RKO (cell line): ENCODE results near the gene RASGEF1C.

Experiments used
- DNase-seq: peaks from one replicate; pipeline ENCODE4 v3.0.0-alpha.2; 2016; ENCODE audit warnings: low spot score

Gene RASGEF1C

DNA sequence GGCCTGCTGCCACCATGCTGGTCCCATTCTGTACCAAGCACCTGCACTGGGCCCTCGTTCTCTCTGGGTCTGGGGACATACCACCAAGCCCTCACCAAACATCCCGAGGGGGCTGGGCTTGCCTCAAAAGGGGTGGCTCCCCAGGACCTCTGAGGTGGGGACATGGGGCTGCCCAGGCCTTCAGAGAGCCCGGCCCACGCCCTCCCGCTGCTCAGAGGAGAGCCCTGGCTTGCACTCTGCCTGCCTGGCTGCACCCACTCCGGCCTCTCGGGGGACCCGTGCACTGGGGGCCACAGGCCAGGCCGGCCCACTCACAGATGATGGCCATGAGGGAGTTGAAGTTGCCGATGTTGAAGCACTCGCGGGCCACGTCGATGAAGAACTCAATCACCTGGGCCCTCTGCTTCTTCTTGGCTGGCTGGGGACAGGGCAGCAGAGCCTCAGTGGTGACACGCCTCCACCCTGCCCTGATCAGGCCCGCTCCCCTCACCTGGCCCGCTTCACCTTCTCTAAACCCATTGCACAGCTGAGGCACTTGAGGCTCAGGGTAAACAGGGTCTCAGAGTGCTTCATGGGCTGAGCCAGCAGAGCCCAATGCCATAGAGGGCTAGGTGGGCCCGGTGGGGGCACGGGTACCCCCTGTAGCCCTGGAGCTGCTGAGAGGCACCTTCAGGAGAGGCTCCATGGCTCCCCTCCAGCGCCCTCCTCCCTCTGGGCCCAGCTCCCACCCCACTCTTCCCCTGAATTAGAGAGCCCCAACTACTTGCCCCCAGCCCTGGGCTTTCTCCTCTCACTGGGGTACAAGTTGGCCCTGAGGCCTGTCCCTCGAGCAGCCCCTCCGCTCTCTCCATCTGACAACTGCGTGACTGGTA, 89.7 kb downstream of the RASGEF1C start:
- DNase-seq: no peak

DNA sequence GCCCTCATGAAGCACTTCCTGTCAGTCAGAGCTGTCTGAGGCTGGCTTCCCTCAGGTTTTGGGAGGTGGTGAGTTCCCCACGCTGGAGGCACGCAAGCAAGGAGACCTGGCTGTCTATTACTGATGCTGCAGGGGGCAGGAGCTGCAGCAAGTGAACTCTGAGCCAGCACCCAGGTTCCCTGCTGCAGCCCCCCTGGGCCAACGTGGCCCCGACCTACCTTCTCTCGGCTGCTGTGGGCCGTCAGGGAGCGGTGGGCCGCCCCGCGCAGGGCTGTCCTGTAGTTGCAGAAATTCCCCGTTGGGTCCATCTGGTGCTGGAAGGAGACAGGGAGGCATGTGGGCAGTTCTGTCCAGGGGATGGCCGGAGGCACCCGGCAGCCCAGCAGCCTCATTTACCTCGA, 90.6 kb downstream of the RASGEF1C start:
- no peak for DNase-seq

DNA sequence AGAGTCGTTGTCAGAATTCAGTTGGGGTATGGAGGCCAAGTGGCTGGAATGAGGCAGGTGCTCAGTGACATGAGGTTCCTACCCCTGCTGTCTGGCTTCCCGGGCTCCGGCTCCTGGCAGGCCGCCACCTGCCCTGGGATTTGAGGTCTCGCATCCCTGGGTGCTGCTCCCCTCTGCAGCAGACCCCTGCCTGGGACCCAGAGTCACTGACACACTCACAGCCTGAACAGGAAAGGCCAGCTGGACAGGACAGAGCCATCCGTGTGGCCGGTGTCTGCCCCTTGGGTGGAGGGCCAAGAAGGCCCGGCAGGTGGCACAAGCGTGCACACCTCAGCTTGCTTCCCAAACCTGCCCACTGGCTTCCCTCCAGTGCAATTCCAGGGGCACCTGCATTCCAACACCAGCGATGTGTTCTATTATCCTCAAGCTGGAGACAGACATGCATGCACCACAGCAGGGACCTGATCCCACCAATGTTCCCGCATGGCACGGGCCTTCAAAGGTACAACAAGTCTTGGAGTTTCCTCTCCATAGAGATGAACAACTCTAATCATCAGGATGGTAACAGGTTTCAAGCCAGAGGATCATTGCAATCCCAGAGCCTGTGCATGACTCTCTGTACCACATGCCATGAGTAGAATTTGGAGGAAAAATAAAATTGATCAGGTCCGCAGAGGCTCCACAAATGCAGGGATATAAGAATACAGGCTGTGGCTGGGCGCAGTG, 91.8 kb downstream of the RASGEF1C start:
- DNase-seq: no peak

DNA sequence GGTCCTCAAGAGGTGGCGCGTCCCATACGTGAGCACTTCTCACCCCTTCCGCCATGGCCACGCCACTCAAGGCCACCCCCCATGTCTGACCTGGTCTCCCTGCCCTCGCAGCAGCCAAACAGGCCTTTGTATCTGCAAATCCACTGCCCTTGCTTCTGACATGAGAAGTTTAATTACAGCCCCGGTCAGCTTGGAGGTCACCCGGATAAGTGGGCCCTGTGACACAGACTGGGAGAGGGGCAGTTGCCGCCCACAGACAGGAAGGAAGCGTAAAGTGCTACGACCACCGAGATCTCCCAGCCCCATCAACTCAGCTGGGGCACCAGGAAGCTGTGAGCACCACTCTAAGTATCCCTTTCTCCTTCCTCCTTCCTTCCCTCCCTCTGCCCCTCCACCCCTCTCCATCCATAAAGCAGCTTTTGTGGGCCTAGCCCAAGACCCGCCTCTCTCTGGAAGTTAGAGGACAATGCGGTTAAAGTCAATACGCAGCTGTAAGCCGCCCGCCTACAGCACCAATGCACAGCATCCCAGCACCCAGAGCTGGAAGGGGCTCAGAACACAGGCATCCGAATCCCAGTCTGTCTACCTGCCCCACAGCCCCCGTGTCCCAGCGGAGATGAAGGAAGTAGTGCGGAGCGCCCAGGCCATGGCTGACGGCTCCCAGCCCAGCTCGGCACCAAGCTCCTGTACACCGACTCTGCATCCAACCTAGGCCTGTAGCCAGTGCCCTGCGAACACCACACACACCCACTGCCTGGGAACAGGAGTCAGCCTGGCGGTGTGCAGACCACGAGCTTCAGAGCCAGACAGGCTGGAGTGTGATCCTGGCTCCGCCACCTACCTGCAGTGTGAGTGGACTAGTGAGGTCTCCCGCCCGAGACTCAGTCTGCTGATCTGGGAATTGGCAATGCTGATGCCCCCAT, 92.7 kb downstream of the RASGEF1C start:
- DNase-seq: no peak

DNA sequence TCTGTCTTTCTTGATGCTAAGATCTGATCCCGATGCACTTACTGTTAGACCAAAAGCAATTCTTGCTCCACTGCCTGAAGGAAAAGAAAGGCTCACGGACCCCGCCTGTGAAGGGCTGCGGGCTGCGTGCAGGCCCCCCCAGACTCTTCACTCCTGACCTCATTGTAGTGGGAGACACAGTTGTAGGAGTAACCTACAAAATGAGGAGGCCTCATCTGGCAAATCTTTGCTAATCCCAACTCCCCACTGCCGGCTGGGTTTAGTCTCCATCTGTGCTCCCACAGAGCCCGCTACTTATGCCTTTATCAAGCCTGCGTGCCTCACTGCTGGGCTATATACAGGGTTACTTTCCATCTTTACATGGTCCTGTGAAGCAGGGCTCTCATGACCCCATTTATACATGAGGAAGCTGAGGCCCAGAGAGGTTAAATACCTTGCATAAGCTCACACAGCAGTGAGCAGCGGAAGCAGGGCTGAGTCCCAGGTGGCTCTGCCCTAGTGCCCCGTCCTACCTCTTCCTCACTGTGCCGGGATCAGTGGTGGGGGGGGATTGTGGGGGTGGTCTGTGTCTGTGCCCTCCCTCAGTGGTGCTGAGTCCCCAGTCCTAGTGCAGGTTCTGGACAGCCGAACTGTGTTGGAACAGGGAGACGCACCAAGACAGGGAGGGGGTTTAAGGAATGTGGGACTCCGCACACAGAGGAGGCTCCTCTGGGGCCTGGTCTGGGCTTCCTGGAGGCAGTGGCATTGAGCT, 93.5 kb downstream of the RASGEF1C start:
- DNase-seq: no peak

DNA sequence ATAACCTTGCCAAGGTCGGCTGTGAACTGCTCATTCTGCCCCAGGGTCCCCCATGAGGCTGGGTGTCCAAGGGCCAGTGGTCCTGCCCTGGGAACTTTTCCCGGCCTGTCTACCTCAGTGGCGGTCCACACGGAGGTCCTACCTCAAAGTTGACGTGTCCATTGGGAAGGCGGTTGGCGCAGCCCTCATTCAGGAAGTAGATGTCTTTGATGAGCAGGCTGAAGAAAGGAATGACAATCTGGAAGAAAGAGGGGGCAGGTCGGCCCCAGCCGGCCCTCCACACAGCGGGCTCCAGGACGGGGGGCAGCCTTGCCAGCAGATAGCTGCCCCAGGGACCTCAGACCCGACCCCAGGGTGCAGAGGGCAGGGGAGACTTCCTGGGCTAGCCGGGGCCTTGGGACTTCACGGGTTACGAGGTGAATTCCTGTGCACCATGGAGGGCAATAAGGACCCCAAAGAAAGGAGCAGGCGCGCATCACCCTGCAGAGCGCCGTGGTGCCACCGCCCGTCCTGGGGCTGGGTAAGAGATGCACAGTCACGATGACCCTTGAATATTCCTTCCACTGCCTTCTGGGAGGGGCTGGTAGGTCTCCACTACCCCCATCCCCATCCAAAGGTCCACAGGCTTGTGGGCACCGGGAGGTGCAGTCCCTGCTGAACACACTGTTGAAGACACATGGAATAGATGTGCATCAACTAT, 94.6 kb downstream of the RASGEF1C start:
- no peak for DNase-seq

DNA sequence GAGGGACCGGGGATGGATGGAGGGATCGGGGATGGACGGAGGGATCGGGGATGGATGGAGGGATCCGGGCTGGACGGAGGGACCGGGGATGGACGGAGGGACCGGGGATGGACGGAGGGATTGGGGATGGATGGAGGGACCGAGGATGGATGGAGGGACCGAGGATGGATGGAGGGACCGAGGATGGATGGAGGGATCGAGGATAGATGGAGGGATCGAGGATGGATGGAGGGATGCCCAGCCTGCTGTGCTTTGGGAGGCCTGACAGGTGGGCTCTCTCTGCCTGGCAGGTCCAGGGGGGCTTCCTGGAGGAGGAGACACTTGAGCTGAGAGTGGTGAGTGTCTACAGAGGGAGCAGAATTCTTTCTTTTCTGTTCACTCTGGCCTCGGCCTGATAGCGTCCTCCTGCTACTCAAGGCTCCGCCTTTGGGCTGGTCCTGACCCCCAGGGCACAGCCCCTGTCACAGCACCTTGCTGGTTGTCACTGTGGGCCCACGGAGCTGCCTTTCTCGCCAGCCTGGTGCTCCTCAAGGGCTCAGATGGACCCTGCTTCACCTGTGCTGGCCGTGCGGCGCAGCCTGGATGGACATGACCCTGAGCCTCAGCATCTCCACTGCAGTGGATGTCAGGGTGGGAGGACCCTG, 95.2 kb downstream of the RASGEF1C start:
- no peak for DNase-seq

DNA sequence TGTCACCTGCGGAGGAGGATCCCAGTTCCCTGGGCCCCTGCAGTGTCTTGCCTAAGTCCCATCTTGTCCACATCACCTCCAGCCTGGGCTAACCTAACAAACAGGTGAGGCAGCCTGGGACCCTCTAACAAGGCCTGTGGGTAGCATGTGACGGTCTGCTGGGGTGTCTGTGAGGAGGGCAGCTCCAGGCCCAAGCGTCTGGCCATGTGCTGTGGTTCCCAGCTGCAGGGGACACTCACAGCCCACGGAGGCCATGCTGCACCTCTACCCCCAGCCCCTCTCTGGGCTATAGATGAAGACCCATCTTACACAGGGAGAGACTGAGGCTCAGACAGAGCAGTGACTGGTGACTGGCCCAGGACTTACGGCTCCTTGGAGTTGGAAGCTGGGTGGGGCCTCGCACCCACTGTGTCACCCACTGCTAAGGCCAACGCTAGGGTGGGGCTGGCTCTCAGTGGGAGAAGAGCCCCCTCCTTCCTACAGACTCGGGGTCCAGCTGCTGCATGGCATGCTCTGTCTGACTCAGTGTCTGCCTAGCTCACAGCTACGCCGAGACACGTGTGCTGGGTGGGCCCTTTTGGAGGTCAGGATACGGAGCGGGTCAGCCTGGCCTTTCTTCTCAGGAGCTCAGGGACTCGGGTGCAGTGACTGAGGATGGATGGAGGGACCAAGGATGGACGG, 96.7 kb downstream of the RASGEF1C start:
- no peak for DNase-seq

DNA sequence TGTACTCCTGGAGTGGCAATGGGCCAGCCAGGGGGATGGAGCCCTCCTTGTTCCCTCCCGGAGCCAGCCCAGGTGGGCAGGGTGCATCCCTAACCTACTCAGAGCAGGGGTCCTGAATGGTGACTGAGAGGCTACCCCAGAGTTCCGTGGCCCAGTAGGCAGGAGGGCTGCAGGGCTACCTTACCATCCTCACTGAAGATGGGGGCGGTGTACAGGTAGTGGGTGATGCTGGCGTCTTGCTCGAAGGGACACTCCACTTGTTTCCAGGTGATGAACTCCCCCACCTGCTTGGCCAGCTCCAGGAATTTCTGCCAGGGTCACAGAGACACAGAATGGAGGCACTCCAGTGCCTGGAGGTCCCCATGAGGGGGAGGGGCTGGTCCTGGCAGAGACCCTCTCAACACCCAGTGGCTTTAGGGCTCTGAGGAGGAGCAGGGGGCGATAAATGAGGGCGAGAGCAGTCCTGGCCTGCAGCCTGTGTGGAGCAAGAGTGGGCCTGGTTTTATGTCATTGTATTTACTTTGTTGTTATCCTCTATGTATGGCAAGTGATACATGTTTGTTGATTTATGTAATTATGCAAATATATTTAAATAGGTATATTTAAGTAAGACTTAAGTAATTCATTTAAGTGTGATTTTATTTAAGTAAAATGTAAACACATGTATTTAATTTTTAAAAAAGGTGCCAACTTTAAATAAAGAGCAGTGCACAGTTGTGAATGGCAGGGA, 97.6 kb downstream of the RASGEF1C start:
- no peak for DNase-seq

DNA sequence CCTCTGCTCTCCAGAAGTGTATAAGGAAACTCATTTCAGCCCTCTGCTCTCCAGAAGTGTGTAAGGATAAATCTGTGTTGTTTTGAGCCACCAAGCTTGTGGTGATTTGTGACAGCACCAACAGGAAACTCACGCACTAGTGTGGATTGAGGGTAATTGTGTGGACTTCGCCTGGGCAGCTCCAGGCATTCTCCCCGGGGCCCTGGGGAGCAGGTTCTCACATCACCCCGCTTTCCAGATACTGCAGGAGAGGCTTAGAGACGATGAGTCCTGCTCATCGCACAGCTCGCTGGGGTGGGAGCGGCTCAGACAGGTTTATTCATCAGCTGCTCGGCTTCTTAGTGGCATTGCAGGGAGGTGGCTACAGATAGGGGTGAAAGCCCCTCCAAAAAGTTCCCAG, 99.1 kb downstream of the RASGEF1C start:
- no peak for DNase-seq

DNA sequence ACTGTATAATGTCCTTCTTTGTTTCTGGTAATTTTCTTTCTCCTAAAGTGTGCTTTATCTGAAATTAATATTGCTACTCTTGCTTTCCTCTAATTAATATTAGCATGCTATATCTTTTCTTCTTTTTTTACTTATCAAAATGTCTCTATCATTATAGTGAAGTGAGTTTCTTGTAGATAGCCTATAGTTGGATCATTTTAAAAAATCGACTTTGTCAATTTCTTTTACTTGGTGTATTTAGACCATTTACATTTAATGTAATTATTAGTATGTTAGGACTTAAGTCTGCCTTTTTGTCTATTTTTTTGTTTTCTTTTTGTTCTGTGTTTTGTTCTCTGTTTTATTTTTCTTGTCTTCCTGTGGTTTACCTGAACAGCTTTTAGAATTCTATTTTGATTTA, 102.0 kb downstream of the RASGEF1C start:
- DNase-seq: no peak

DNA sequence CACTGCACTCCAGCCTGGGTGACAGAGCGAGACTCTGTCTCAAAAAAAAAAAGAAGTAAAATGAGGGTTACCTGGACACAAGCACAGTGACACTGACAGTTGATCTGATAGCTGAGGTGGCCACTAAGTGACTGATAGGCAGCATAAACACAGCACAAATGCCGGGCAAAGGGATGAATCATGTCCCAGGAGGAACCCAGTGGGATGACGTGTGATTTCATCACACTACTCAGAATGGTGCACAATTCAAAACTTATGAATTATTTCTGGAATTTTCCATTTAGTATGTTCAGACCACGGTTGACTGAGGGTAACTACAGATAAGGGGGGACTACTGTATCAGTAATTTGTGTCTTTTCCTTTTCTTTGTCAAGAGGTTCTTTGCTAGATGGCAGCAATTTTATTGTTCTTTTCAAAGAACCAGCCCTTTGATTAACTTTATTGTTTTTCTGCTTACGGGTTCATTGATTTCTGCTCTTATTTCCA, 103.1 kb downstream of the RASGEF1C start:
- peak; percentile 47 for DNase-seq

DNA sequence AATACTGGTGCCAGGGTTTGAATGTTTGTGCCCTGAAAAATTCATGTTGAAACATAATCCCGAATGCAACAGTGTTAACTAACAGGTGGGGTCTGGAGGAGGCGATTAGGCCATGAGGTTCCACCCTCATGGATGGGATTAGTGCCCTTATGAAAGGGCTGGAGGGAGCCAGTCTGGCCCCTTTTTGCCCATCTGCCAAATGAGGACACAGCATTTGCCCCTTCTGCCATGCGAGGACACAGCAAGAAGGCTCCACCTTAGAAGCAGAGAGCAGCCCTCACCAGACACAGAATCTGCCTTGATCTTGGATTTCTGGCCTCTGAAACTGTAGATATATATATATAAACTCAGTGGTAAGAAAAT, 104.9 kb downstream of the RASGEF1C start:
- no peak for DNase-seq

DNA sequence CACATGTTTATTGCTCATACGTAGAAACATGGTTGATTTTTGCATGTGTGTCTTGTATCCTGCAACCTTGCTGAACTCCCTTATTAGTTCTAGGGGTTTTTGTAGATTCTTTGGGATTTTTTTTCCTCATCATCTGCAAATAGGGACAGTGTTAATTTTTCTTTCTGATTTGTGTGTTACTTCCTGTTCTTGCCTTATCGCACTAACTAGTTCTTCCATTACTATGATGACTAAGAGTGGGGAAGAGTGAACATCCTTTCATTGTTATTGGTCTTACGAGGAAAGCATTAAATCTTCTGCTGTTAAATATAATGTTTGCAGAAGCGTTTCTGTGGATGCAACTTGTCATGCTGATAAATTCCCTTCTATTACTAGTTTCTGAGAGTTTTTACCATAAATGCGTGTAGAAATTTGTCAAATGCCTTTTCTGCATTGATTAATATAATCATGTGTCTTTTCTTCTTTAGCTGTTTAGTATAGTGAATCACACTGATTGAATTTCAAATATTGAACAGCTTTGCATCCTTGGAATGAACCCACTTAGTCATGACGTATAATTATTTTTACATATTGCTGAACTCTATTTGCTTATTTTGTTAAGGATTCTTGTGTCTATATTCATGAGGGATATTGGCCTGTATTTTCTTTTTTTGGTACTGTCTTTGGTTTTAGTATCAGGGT, 105.4 kb downstream of the RASGEF1C start:
- DNase-seq: no peak

DNA sequence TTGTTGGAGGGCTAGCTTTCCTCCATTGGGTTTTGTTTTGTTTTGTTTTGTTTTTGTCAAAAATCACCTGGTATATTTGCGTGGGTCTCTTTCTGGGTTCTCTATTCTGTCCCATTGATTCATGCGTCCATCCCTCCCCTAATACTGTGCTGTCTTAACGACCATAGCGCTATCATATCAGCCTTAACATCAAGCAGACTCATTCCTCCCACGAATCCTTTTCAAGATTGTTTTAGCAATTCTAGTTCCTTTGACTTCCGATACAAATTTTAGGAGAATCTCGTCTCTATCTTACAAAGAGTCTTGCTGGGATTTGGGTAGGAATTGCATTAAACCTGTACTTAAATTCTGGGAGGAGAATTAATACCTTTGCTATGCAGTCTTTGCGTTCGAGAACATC, 106.4 kb downstream of the RASGEF1C start:
- DNase-seq: no peak

DNA sequence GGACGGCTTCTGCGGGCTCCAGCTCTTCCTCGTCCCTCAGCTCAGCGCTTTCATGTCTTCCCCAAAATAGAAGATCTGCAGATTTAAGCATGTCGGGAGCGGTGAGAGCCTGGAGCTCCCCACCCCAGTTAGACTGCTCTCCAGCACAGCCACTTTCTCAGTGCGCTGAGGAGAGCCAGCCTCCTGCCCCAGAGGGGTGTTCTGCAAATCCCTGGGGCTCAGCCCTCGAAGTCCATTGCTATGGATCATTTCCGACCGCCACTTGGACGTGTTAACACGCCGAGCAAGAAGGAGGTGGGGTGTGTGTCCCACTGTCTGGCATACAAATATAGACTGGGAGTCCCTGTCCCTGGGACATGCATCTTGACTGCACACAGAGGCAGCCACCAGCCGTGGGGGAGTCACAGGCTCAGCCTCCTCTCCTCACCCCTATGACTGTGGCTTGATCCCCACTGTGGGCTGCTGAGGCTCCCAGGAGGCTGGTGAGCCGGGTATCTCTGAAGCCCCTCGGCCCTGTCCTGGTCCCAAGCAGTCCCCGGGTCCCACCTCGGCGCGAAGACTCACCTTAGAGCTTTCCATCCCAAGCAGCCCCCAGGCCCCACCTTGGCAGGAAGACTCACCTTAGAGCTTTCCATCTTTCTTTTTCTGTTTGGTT, 107.4 kb downstream of the RASGEF1C start:
- no peak for DNase-seq

DNA sequence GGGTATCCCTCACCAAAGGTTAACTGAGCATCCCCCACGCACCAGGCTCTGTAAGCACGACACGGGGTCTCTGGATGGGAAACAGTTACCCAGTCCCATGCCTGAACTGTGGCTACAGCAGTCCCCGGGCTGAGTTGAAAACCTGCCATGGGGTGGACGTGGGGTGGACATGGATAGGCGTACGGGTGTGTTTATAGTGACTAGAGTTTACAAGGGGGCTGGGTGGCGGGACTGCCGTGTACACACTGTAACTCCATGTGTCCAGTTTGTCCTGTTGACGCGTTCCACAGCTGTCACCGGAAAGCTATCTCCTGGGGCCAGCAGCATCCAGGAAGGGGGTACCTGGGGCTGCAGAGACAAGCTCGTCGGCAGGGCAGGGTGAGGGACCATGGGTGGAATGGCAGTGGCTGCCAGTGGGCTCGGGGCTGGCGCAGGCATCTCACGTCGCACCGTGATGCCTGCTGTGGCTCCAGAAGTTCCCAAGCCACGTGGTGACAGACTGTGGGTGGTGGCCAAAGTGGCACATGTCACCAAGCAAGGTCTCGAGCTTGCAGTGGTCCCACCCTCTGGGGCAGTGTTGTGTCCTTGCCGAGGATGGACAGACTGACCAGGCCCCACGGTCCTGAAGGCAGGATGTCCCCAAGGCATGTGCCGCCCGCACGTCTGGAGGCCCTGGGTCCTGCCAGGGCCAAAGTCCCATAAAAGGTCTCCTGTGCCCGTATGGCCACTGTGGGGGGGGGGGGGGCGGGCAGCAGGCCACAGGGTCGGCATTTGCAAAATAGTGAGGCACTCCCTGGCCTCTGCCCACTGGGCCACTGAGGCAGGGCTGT, 108.2 kb downstream of the RASGEF1C start:
- no peak for DNase-seq
